GM19043 (cell line): Measurements from ENCODE around the gene CLMN.
"Not testable (repeated sequence)": the region's sequence is repeated elsewhere in the genome, so short reads cannot be mapped to it uniquely, and the experiment has no call there.

Experiments
- ATAC-seq: cut with Tn5 transposase; IDR thresholded peaks from one replicate; pipeline ENCODE4 v1.9.1; 2021; ENCODE audit warnings: low read depth; ENCODE audit not compliant: unreplicated experiment

The CLMN gene

GRCh38 chr14:95289323-95290010 lies 30.2 kb downstream of the CLMN start:
- ATAC-seq, result no peak

DNA sequence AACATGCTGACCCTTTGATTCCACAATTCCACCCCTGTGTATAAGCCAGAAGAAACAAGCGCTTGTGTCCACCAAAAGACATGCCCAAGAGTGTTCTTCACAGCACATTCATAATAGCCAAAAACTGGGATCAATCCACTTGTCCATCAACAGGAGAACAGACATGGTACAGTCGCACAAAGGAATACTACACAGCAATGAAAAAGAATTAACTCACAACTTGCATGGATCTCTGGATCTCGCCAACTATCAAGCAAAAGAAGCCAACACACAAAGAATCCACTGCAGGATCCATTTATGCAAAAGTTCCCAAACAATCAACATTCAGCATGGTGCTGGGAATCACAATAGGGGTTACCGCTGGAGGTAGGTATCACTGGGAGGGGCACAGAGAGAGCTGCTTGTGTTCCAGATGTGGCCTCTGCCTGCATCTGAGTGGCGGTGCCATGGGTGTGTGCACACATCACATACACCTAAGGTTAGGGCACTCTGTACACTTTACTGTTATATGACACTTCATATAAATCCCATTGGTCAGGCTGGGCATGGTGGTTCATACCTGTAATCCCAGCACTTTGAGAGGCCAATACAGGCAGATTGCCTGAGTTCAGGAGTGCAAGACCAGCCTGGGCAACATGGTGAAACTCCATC lies 30.9 kb downstream of the CLMN start:
- ATAC-seq, result no peak

GRCh38 chr14:95287176-95287754 lies 32.4 kb downstream of the CLMN start:
- ATAC-seq, result no peak

- no peak for ATAC-seq
Observed at GRCh38 chr14:95286645-95287044, 33.1 kb downstream of the CLMN start.

DNA sequence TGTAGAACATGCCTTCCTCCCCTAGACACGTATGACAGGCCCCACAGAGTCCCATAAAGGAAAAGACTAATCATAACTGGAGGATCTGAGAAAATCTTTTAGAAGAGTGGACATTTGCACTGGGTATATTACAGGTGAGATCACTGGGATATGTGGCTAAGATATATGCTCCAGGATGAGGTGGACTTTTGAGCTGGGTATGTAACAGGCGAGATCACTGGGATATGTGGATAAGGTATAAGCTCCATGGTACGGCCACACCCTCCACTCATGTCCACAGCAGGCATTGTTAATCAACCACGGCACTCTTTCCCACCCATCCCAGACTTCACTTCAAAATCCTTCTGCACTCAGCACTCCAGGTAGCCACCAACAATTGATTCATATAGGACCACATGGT lies 34.1 kb downstream of the CLMN start:
- no peak for ATAC-seq

GRCh38 chr14:95283802-95284201 lies 35.9 kb downstream of the CLMN start:
- ATAC-seq, result not testable (repeated sequence)

GRCh38 chr14:95282986-95283380 lies 36.7 kb downstream of the CLMN start:
- not testable (repeated sequence) for ATAC-seq

DNA sequence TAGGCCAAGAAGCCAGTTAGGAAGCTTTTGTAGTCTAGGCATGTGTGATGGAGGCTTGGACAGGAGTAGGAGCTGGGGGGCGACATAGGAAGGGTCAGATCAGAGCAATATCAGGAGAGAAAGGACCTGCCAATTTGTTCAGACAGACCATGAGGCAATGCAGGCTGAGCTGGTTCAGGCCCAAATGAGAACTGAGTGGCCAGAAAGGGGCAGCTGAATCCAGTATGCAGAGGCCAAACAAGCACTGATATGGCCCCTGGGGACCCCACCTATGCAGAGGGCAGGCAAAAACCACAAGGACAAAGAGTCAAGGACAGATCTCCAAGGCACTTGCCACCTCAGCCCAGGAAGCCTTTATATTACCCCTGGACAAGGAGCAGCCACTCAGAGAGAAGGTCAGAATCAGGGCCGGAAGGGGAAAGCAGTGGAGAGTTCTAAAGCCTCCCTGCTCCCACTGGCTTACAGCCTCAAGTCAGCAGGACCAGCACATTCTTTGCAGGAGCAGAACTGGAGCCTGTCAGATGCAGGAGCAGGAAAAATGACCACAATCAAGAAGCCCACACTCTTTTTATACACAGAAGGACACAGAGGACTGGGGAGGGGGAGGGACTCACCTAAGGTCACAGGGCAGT lies 37.2 kb downstream of the CLMN start:
- ATAC-seq, result no peak

GRCh38 chr14:95281560-95282176 lies 38.0 kb downstream of the CLMN start:
- no peak for ATAC-seq

DNA sequence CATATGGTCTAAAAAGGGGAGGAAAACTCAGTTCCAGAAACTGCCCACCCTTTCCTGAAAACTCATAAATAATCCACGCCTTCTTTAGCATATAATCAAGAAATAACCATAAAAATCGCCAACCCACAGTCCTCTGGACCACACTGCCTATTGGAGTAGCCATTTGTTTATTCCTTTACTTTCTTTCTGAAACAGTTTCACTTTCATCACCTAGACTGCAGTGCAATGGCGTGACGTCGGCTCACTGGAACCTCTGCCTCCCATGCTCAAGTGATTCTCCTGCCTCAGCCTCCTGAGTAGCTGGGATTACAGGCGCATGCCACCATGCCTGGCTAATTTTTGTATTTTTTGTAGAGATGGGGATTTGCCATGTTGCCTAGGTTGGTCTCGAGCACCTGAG lies 44.2 kb downstream of the CLMN start:
- no peak for ATAC-seq

GRCh38 chr14:95274874-95275273 lies 44.8 kb downstream of the CLMN start:
- ATAC-seq, result no peak

DNA sequence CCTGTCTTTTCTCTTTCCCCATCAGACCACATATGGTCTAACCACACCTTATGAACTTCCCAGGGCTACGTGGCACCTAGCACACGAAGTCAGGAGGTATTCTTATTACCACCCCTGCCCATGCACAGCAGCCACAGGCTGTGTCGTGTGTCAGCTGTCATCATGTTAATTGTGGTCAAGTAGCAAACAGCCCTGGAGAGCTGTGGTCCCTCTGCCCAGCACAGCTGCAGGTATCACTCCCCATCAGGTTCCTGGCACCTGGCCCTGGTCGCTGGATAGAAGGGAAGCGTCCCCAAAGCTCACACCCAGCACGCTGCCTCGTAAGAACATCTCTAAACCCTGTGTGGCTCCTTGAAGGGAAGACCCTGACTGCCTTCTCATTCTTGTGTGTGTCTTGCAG lies 45.4 kb downstream of the CLMN start:
- ATAC-seq, result no peak

DNA sequence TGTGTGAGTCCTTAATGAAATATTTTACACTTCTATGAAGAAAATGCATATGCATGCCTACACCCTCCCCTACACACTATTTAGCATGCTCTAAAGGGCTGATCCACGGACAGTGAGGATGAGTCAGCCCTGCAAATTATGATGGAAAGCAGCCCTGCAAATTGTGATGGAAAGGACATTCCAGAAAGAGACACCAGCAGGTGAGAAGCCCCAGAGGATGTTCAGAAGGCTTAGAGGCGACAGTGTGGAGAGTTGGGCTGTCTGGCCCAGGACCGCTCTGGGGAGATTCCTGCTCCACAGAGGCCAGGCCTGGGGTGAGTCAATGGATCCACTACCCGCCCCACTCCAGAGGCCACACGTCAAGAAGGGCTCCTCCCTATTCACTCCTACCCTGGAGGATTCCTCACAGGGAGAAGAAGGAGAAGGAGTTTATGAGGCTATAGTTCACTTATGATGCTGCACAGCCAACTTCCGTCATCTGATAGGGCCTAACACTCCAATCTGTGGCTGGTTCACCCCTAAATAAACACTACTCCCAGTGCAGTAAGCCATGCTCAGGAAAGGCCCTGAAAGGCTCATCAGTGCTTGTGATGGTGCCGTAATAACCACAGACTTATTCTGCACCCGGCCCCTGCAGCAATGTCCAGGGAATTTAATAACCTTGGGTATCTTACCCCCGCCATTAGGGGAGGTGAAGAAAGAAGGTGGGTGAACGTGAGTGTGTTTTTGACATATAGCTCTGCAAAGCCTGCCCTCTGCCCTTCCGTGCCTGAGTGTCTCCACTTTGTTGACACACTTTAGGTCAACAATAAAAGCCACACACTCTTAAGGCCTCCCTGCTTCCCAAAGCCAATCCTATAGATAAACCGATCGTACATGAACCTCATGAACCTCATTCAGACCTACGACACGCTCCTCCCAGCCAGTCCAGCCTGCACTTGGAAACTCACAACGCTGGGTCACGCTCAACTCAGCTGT lies 46.4 kb downstream of the CLMN start:
- no peak for ATAC-seq

- ATAC-seq, result no peak
Observed at GRCh38 chr14:95272057-95272456, 47.7 kb downstream of the CLMN start.

DNA sequence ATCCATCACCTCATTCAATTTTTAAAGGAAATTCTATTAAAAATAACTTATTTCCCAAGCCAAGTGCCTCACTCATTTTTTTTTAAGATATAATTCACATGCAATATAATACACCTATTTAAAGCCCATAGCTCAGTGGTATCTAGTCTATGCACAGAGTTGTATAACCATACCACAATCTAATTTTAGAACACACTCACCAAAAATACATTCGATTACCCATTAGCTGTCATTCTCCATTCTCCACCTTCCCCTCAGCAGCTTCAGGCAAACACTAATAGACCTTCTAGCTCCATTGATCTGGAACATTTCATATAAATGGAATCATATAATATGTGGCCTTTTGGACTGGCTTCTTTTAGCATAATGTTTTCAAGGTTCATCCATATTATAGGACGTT lies 49.5 kb downstream of the CLMN start:
- ATAC-seq, result peak; percentile 34

DNA sequence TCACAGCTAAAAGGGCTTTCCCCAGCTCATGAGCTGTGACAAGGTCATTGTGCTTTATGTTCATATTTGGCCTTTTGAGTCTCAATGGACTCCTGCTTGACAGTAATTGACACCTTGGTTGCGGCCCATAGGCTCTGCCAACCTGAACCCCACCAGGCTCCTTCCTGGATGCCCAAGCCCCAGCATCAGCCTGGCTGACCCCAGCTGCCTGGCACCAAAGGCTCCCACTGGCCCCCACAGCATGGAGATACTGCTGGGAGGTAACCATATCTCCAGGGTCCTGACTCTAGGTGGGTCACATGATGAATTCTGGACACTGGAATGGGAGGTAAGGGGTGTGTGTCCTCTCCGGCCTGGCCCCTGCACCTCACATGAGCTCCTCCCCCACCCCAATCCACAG lies 50.2 kb downstream of the CLMN start:
- ATAC-seq, result no peak

- no peak for ATAC-seq
Observed at GRCh38 chr14:95268350-95268749, 51.4 kb downstream of the CLMN start.

DNA sequence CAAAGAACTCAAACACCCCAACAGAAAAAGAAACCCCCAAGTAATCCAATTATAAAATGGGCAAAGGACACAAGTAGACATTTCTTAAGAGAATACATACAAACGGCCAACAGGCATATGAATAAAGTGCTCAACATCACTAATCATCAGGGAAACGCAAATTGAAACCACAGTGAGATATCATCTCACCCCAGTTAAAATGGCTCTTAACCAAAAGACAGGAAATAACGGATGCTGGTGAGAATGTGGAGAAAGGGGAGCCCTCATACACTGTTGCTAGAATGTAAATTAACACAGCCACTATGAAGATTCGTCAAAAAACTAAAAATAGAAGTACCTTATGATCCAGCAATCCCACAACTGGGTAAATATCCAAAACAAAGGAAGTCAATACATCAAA lies 52.4 kb downstream of the CLMN start:
- no peak for ATAC-seq

DNA sequence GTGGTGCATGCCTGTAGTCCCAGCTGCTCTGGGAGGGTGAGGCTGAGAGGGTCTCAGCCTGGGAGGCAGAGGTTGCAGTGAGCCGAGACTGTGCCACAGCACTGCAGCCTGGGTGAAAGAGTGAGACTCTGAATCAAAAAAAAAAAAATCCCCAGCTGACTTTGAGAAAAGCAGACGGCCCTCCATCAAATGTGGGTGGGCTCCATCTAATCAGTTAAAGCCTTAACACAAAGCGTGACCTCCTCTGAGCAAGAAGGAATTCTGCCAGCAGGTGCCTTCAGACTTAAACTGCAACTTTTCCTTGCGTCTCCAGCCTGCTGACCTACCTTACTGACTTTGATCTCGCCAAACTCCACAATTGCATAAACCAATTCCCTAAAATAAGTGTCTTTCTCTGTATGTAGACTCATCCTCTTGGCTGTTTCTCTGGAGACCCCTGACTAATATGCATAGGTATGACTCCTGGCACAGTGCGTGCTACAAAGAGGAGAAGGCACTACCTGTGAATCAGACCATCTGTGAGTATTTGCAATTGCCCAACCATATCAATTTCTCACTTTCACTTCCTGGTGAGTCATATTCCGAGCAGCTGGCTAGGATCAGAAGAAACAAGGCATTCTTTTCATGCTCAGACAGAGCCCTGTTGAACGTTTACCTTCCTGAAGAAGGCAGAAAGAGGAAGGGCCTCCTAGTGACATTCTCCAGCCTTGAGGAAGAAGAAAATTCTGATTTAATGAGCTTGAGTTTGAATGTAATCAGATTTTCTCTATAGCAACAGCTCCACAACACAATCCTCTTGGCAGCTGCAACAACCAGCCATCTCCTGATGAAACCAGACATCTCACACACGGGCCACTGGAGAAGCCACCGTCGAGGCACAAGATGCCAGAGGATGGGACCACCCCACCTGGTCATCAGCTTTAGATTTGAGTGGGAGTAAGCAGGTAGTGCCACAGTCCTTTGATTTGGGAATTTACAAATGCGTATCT lies 54.3 kb downstream of the CLMN start:
- peak; percentile 88 for ATAC-seq
